IPS-18c (cell line): Measurements from ENCODE around the gene SLC66A2.

Experiments used
- H3K4me3 ChIP-seq: 2 replicates; pipeline ENCODE4 v1.7.0; 2013; ENCODE audit warnings: low read depth, mild to moderate bottlenecking, low read length, moderate library complexity; ENCODE audit not compliant: insufficient read depth
- H3K9me3 ChIP-seq: one replicate; pipeline ENCODE4 v1.6.1; 2013; ENCODE audit warnings: mild to moderate bottlenecking, low read length, moderate library complexity; ENCODE audit not compliant: control insufficient read depth, insufficient read depth

SLC66A2 gene

DNA sequence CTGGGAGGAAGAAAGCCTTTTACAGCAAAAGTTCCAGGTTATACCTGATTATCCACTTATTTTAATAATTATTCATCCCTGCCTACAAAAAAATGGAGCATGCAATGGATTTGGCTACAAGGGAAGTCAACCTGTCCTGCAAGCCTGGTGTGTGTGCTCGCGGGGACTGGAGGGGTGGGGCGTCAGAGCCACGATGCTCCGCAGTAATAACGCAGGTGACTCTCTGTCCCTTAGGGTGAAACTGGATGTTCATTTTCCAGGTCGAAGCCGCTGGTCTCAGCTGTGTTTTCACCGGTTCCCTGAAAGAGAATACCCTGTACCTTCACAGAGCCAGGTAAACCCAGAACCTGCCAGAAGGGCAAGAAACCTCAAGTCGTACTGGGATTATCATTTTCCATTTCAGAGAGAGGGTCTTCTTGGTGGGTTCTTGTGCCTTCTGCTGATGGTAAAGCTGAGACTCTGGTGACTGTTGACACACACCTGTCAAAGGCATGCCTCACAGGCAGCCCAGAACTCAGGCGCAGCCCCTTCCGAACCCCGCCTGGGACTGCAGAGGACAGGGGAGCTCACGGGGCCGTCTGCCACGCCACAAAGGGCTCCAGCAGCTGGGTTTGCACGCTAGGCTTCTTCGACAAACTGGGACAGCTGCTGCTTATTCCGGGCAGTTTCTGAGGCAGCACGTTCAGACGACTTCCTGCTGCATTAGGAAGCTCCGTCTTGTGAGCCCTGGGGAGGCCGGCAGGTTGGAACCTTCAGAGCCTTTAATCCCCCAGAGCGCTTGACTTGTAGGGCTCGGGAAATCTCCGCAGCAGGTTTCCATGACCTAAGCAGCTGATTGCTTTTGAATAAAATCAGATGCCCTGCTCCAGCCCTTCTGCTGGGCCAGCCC, 95.1 kb downstream of the SLC66A2 start:
- Histone ChIP-seq H3K4me3 (no peak overlapping the region), H3K9me3 (no peaks in the 10 kb centered on the region)

- Histone ChIP-seq H3K9me3 (no peaks in the 10 kb centered on the region), H3K4me3 (no peak overlapping the region)
Observed at GRCh38 chr18:79855147-79855933, 96.1 kb downstream of the SLC66A2 start.

- Histone ChIP-seq H3K9me3 (no peaks in the 10 kb centered on the region), H3K4me3 (no peak overlapping the region)
Observed at GRCh38 chr18:79853993-79854364, 97.5 kb downstream of the SLC66A2 start.

DNA sequence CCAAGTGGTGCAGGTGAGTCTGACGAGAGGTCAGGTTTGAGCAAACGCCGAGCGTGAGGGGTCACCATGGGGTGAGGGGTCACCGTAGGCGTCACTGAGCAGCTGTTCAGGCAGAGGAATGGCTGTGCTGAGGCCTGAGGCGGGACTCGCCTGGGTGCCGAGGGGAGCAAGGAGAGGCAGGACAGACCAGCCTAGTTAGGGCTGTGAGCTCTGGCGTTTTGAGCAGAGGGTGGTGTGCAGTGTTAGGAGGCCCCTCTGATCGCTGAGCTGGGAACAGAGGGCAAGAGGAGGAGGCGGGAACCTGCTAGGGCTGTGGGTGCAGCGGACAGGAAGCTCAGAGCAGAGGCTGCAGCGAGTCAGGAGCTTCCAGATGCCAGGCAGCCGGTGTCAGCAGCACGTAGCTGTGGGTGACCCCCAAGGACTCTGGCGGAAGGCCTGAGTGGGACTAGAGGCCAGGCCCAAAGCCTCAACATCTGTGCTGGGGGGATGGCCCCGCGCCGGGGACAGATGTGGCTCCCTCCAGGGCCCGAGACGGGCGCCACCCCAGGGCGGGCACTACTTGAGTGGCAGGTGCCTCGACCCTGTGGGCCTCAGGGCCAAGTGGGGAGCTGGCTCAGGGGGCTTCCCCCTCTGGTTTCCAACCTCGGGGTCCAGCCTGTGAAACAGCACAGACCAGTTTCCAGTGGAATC, 98.0 kb downstream of the SLC66A2 start:
- Histone ChIP-seq H3K9me3 (no peaks in the 10 kb centered on the region), H3K4me3 (no peak overlapping the region)

DNA sequence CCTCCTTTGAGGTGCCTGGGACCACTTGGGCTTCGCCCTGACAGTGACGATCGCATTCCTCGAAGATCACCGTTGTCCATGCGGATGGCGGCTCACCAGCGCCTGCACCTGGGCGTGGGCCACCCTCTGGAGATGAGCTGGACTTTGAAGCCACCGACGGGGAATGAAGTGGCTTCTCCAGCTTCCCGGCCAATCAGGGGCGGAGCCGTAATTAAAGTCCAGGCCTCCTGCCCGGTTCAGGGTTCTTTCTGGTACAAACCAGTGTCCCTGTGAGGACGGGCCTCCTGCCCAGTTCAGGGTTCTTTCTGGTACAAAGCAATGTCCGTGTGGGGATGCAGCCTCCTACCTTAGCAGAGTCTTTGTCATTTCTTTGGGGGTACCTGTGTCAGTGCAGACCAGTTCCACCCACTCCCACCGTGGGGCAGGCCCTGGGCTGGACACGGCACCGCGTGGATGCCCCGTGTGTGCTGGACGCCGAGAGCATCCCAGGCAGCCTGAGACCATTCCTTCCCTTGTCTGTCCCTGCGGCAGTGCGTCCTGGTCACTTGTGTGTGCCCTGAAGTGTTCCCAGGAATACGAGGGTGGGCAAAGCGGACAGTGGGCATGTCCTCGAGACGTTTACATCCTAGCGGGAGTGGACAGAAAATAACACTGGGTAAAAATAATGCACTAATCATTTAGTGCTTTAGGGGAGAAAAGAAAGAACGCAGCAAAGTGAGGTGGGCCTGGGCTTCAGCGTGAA, 98.7 kb downstream of the SLC66A2 start:
- H3K9me3 ChIP-seq, result no peaks in the 10 kb centered on the region

More for the DNA sequence above, 98.7 kb downstream of the SLC66A2 start:
- no peak overlapping the region for H3K4me3 ChIP-seq
